ENCODE measurements around the gene TXN2.
"Not testable (repeated sequence)": the region's sequence is repeated elsewhere in the genome, so short reads cannot be mapped to it uniquely, and the experiment has no call there.

Gene TXN2

DNA sequence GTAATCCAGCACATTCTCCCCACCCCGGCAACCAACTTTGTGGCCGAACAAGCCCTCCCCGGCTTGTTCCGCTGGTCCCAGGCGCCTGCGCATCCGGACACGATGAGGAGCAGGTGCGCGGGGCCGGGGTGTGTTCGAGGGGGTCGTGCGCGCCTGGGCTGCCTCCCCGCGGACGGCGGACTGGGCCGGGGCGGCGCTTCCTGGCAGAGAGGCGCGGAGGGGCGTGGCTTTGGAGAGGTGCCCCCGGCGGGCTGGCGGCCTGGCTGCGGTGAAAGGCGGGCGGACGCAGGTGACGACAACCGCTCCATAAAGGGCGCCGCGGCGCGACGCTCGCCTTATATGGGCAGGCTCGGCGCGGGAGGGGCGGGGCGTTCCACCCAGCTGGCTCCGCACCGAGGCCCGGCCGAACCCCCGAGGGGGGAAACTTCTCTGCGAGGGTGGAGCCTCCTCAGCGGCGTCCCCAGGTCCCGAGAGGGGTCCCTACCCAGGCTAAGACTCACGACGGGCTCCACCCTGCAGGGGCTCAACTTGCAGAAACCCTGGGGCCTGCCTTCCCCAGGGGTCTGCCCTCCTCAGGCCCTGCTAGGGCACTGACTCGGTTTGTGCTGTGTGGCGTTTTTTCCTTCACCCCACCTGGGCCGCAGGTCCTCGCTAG is 26.4 kb downstream of the TXN2 start:
- DNase-seq: peak; percentile 56 to 66

DNA sequence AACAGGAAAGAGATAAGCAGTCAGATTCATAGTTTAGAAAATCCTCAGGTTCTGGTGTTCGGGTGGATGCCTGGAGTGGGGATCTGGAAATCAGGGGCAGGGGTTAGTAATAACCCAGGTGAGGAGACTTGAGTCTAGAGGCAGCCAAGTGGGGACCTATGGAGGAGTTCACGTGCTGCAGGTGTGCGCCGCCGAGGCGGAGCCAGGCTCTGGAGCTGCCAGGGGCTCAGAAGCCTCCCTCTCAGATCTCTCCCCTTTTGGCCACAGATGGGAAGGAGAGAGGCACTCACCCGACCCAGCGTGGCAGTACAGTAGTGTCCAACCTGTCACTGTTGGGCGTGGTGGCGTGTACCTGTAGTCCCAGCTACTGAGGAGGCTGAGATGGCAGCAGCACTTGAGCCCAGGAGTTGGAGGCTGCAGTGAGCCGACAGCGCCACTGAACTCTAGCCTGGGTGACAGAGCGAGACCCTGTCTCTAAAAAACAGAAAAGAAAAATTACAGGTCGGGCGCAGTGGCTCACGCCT is 27.5 kb downstream of the TXN2 start:
- DNase-seq: no peak

DNA sequence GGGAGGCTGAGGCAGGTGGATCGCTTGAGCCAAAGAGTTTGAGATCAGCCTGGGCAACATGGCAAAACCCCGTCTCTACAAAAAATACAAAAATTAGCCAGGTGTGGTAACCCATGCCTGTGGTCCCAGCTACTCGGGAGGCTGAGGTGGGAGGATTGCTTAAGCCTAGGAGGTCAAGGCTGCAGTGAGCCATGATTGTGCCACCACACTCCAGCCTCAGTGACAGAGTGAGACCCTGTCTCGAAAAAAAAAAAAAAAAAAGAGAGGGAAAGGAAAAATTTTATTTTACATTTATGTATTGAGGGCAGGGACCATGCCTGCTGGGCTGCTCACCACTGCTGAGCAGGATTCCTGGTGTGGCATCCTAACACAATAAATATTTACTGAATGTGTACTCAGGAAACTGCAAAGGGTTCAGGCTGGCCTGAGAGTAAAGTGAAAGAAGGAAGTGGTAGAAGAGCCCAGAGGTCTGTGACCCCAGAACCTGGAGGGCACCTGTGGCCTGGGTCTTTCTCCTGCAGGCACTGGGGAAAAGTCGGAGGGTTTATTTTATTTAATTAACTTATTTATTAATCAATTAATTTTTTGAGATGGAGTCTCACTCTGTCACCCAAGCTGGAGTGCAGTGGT is 28.3 kb downstream of the TXN2 start:
- DNase-seq: not testable (repeated sequence)

DNA sequence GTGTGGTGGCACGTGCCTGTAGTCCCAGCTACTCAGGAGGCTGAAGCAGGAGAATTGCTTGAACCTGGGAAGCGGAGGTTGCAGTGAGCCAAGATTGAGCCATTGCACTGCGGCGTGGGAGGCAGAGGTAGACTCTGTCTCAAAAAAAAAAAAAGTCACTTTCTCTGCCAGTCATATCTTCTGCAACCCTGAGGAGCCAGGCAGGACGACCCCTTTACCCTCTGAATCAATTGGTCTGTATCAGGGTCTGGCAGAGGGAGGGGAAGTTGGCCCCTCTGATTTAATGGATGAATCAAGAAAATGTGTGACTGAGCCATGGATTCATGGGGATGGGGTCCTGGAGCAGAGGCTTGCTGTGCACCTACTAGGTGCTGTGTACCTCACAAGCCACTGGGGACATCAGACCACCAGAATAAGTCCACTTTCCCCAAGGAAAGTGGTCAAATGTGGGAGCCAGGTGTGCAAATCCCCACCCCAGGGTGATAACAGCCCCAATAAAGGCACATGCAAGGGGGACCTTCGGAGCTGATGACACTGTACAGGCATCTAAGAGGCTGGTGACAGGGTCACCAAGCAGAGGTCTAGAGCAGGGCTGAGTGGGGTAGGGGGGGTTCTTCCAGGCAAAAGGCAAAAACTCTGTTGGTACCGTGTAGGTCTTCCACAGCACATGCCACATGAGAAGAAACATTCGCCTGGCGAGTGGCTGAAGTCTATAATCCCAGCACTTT is 29.0 kb downstream of the TXN2 start:
- no peak for DNase-seq

DNA sequence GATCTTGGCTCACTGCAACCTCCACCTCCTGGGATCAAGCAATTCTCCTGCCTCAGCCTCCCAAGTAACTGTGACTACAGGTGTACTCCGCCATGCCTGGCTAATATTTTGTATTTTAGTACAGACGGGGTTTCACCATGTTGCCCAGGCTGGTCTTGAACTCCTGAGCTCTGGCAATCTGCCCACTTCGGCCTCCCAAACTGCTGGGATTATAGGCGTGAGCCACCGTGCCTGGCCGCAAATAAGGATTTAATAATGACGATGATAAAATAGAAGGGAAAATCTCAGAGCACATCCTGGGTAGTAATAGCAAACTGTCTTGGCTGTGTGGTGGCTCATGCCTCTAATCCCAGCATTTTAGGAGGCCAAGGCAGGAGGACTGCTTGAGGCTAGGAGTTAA is 30.5 kb downstream of the TXN2 start:
- DNase-seq: not testable (repeated sequence)

DNA sequence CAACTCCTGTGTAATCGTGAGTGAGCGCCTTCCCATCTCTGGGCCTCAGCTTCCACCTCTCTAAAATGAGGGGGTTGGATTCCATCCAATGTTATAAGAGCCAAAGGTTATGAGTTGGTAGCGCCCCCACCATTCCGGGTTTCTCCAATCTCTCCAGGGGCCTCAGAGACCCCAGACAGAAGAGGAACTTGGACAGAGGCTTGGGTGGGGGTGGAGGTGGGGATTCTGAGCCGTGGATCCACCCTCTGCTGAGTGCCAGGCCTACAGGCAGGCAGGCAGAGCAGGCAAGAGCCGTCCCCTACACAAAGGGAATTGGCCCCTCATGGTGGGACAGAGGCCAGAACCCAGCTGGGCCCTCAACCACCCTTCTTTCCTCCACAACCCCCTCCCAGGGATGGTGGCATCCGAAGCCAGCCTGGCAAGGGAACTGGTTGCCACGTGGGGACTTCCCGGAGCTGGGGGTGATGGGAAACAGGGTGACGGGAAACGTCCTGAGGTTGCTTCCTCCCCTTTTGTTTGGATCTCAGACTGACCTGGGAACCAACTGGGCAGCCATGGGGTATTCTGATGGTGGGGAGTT is 31.8 kb downstream of the TXN2 start:
- no peak for DNase-seq

DNA sequence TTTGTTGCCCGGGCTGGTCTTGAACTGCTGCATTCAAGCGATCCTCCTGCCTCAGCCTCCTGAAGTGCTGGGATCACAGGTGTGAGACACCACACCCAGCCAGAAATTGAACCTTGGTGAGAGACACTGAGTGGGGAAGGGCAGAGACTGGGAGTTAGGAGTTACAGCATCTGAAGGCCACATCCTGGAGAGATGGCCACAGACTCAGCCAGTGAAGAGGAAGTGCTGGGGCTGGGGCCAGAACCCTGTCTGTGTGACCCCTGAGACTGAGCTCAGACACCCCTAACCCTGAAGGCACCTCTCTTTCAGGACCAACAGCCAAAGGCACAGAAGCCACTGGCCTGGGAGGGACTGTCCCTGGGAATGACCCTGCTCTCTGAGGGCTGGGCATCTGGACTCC is 33.8 kb downstream of the TXN2 start:
- no peak for DNase-seq

DNA sequence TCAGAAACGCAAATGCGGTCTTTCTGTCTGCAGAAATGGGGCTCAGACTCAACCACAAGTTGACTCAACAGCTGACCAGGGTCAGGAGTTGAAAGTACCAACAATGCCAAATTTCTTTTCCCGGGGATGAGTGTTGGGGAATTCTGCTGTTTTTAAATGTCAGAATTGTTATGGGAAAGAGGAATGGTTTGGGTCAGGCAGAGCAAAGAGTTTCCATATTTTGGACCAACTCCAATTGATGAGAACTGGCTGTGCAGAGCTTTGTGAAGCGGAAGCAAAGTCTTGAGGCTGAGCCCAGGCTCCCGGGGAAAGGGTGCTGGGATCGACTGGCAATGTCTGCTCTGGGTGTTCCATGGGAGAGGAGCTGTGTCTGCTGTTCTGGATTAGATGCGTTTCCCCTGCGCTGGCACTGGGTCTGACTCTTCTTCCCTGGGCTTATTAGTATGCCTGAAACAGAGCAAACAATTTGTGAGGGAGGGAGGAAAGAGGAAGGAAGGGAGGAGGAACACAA is 36.2 kb downstream of the TXN2 start:
- no peak for DNase-seq

DNA sequence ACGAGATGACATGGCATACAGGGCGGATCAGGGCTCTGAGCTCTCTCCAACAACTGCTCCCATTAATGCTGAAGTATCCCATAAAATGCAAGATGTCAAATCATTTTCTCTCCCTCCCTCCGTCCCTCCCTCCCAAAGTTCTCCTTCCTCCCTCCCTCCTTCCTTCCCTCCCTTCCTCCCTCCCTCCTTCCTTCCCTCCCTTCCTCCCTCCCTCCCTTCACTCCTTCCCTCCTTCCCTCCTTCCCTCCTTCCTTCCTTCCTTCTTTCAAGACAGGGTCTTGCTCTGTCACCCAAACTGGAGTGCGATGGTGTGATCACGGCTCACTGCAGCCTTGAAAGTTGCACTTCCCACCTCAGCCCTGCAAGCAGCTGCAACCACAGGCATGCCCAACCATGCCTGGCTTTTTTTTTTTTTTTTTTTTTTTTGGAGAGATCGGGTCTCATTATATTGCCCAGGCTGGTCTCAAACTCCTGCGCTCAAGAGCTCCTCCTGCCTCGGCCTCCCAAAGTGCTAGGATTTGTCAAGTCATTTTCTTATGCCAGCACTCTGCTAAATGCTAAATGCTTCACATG is 38.2 kb downstream of the TXN2 start:
- DNase-seq: no peak

DNA sequence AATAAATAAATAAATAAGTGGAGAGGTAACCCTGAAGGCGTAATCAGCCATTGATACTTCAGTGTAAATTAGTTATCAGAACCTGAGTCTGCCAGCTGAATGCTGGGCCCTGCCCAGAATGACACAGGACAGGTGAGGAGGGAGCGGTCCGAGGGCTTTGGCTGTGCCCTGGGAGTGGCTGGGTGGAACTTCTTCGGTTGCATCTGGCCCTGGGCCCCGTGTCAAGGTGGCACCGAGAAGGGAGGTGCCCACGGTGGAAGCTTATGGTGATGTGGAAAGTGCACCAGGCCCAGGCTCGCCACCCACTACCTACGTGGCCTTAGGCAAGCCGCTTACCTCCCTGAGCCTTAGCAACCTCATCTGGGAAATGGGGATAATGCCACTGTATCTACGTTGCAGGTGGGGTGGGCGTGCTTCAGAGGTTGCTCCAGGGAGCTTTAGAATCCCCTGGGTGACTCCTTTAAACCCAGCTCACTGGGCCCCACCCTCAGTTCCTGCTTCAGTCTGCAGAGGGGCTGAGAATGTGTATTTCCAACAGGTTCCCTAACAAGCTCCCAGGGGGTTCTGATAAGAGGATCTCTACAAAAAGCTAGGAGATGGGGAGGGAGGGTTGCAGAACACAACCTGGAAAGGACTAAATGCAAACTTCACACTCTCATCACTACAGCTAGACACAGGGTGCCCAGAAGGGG is 38.8 kb downstream of the TXN2 start:
- DNase-seq: no peak

DNA sequence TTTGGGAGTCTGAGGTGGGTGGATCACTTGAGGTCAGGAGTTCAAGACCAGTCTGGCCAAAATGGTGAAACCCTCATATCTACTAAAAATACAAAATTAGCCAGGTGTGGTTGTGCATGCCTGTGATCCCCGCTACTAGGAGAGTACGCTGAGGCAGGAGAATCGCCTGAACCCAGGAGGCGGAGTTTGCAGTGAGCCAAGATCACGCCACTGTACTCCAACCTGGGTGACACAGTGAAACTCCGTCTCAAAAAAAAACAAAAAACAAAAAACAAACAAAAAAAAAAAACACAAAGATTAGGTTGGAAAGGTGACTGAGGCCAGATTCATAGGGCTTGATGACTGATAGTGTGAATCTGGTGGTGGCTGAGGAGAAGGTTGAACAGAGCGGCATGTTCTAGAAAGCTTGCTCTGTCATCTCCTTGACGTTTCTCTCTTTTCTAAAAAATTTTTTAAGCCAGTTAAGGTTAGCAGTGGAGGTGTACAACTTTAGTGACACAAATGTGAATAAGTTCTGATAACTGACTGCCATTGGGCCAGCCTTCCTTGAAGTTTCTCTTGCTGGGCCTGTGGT is 40.9 kb downstream of the TXN2 start:
- DNase-seq: no peak

DNA sequence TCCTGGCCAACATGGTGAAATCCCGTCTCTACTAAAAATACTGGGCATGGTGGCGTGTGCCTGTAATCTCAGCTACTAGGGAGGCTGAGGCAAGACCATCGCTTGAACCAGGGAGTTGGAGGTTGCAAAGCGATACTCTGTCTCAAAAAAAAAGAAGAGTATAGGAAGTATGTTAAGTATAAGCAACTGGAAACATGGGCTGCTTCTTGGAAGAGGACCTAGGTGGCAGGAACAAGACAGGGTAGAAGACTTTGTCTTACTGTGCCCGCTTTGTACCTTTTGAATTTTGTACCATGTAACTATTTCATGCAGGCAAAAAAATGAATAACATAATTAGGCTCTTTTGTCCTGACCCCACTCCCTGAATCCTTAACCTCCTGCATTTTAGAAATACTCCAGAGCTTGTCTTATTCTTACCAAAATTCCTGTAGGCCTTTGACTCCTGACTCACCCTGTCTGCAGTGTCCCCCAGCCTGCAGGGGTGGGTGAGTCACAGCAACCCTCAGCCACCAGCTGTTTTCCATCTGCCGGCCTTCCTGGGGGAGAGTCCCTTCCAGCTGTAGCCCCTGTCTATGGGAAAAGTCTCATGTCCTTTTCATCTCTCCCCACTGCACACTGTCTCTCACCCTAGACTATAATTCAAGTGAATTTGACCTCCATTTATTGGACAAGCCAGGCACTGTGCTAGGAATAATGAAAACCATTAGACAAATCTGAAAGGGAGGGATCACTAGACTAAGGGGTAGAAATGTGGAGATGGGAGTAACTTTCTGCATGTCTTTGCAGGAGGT is 41.8 kb downstream of the TXN2 start:
- DNase-seq: no peak

DNA sequence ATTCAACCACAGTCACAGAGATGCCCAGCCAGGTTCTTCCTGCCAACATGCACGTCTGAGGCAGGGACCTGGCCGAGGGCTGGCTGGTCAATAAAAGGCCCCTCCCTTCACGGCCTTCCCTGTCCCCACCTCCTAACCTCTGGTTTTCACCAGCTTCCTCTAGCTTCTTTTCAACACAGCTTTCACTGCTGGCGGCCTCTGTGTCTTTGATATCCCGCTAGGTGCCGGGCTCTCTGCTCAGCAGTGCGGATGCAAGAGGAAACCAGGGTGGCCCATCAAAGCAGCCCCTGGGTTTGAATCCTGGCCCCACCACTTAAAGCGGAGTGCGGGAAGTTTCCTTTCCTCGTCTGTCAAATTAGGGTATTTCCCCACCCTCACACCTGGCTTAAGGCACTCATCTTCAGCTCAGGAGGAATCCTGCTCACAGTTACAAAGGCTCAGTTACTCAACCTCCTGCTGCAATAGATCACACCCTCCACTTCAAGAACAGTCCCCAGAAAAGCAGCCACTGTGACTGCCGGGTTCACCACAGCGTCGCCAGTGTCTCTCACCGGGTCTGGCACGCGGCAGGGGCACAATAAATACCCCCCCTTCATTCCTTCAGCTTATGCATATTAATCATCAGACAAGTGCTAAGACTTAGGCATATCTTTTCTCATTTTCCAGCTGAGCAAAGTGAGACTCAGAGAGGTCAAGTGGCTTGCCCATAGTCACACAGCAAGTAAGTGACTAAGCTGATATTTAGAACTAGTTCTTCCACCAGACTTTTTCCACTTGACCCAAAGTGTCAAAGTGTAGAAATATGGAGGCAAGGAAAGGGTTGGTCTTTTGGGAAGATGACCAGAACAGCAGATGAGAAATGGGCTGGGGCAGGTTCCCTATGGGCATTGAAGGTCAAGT is 45.7 kb downstream of the TXN2 start:
- DNase-seq: no peak

DNA sequence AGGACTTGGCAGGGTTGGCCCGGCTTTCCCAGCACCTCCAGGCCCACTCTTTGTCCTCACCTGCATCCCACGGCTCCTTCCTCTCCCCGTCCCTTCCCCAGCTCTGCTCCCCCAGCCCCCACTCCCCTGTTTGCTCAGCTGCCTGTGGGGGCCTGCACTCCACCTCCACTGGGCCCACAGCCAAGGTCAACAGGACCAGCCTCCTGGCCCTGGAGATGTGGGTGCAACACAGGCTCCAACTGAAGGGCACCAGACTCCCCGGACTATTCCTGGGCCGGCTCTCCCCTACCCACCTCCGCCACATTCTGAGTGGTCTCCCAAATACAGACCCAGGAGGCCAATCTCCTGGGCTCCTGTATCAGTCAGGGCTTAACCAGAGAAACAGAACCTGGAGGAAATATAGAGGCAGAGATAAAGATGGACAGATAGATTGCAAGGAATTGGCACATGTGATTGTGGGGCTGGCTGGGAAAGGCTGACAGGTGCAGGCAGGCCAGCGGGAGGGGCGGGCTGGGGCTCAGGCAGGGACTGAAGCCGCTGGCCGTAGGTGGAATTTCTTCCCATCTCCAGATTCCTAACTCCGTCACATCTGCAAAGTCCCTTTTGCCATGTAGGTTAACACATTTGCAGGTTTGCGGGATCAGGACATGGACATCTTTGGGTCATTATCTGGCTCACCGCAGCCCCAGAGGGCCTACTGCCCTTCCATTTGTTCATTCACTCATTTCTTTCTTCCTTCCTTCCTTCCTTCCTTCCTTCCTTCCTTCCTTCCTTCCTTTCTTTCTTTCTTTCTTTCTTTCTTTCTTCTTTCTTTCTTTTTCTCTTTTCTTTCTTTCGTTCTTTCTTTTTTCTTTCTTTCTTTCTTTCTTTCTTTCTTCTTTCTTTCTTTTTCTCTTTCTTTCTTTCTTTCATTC is 47.9 kb downstream of the TXN2 start:
- DNase-seq: peak in 1 of 2 experiments; percentile 35

DNA sequence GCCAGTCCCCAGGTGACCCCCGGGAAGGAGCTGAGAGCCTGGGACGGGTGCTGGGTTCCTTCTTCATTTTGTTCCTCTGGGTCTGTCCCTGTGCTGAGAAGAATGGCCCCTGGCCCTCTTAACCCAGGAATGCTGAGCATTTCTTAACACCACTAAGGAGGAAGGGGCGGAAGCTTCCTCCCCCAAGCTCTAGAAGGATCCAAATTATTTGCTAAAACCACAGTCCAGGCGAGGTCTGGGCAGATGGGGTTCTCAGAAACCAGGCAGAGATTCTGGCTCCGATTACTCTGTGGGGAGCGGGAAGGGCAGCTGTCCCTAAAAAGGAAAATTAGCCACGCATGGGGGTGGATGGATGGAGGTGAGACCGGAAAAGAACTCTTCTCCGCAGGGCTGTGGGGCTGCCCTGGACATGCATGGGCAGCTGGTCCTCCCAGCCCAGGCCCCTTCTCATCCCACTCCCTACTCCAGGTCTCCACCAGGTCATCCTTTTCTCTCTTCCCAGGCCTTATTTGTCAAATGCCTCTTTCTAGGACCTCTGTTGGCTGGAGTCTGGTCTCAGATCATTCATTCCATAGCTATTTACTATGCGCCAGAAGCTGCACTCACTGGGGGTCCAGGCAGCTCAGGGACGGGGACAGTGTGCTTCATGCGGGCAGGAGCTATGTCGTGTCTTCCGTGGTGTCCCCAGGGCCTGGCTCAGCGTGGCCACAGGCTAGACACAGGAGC is 48.7 kb downstream of the TXN2 start:
- DNase-seq: no peak

DNA sequence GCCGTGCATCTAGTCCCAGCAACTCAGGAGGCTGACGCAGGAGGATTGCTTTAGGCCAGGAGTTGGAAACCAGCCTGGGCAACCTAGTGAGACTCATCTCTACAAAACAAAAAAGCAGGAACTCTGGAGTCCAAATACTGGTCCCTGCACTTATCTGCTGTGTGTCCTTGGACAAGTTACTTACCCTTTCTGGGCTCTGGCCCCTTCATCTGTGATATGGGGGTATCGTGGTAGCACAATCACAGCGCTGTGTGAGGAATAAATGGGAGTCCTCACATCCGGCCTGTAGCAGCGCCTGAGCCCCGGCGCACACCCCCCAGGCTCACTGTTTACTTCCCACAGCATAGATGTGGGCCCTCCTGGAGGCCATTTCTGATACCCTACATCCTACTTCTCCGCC is 49.5 kb downstream of the TXN2 start:
- DNase-seq: no peak

DNA sequence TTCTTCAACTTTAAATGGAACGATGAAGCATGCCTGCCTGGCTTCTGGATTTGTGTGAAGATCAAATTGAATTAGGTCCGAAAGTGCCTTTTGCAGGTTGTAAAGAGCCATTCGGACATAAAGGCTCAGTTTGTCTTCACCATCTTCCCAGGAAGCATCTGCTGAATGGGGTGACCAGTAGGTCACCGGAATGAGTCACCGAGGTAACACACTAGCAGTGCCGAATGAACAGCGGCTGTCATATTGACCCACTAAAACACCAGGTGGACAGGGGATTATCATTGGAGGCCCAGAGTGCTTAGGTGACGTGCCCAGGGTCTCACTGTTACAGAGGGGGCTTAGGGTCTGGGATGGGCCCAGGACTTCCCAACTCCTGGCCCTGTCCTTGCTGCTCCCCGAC is 50.6 kb downstream of the TXN2 start:
- no peak for DNase-seq

DNA sequence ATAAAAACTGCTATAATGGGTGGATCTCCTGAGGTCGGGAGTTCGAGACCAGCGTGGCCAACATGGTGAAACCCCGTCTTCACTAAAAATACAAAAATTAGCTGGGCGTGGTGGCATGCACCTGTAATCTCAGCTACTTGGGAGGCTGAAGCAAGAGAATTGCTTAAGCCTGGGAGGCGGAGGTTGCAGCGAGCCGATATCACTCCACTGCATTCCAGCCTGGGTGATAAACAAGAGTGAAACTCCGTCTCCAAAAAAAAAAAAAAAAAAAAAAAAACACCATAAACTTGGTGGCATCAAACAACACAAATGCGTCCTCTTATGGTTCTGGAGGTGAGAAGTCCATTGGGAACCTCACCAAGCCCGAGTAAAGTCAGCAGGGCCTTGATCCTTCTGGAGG is 53.5 kb downstream of the TXN2 start:
- DNase-seq: not testable (repeated sequence)

Data from cerebellar nuclear complex (tissue), 1 donor.